HEK293 (cell line): ENCODE results near the gene PRADC1.

Experiments
- CTCF ChIA-PET: fragments of 350-600 bp; formaldehyde crosslinking; extraction: SDS; loops from one replicate; lab custom pipeline; 2021; ENCODE audit warnings: antibody characterized with exemption; lab: Yijun Ruan, JAX
- POLR2A ChIA-PET: fragments of 300-600 bp; formaldehyde crosslinking; extraction: SDS; loops from one replicate; lab custom pipeline; 2020; ENCODE audit warnings: antibody characterized with exemption, inconsistent platforms; lab: Yijun Ruan, JAX
- H3K27ac ChIP-seq: fragments of 200-500 bp; sonication (Bioruptor generic); 2 replicates; pipeline ENCODE4 v1.5.1; 2014; ENCODE audit warnings: low read depth, low read length, control low read depth, inconsistent platforms; ENCODE audit errors: extremely low read depth
- H3K36me3 ChIP-seq, 2 experiments: fragments of 200-500 bp in 1 of 2; sonication (Bioruptor generic) in 1 of 2; 1 replicate in 1 of 2; 2 replicates in 1 of 2; pipeline ENCODE4 v1.5.1; 2014 to 2017; ENCODE audit warnings: inconsistent platforms in 2 of 2, low read length in 2 of 2; ENCODE audit not compliant: control insufficient read depth in 2 of 2, insufficient read depth in 1 of 2
- H3K4me1 ChIP-seq: fragments of 200-500 bp; sonication (Bioruptor generic); 2 replicates; pipeline ENCODE4 v1.5.1; 2014; ENCODE audit warnings: mild to moderate bottlenecking, low read length, inconsistent platforms; ENCODE audit not compliant: control insufficient read depth, insufficient read depth
- H3K4me3 ChIP-seq: 2 replicates; pipeline ENCODE4 v1.5.1; 2011; ENCODE audit warnings: low read depth, mild to moderate bottlenecking, control low read depth, low read length, moderate library complexity
- H3K9me3 ChIP-seq: fragments of 200-500 bp; sonication (Bioruptor generic); 2 replicates; pipeline ENCODE4 v1.5.1; 2014; ENCODE audit warnings: low read depth, low read length, inconsistent platforms; ENCODE audit not compliant: control insufficient read depth, insufficient read depth
- AEBP2 ChIP-seq: fragments of 450-650 bp; formaldehyde crosslinking; IDR thresholded peaks from 2 replicates; pipeline ENCODE4 v1.5.1; 2016; ENCODE audit warnings: missing biosample characterization, missing genetic modification characterization, borderline replicate concordance
- BCL11B ChIP-seq: fragments of 450-650 bp; formaldehyde crosslinking; IDR thresholded peaks from 2 replicates; pipeline ENCODE4 v1.5.1; 2016; ENCODE audit warnings: low read depth, missing biosample characterization, missing genetic modification characterization
- MYNN ChIP-seq: fragments of 450-650 bp; formaldehyde crosslinking; IDR thresholded peaks from 2 replicates; pipeline ENCODE4 v1.5.1; 2016; ENCODE audit warnings: missing biosample characterization, missing genetic modification characterization, borderline replicate concordance
- REST ChIP-seq: fragments of 450-650 bp; formaldehyde crosslinking; IDR thresholded peaks from 2 replicates; pipeline ENCODE4 v1.5.1; 2016; ENCODE audit warnings: missing biosample characterization, missing genetic modification characterization
- YY2 ChIP-seq: fragments of 450-650 bp; formaldehyde crosslinking; IDR thresholded peaks from 2 replicates; pipeline ENCODE4 v1.5.1; 2016; ENCODE audit warnings: missing biosample characterization, missing genetic modification characterization
- ZNF146 ChIP-seq: fragments of 450-650 bp; formaldehyde crosslinking; IDR thresholded peaks from 2 replicates; pipeline ENCODE4 v1.5.1; 2016; ENCODE audit warnings: missing biosample characterization, missing genetic modification characterization
- ZNF169 ChIP-seq: fragments of 450-650 bp; formaldehyde crosslinking; IDR thresholded peaks from 2 replicates; pipeline ENCODE4 v1.5.1; 2016; ENCODE audit warnings: missing biosample characterization, missing genetic modification characterization
- ZNF175 ChIP-seq: fragments of 450-650 bp; formaldehyde crosslinking; IDR thresholded peaks from 2 replicates; pipeline ENCODE4 v1.5.1; 2016; ENCODE audit warnings: missing biosample characterization, missing genetic modification characterization
- ZNF211 ChIP-seq: fragments of 450-650 bp; formaldehyde crosslinking; IDR thresholded peaks from 2 replicates; pipeline ENCODE4 v1.5.1; 2016; ENCODE audit warnings: low read depth, missing biosample characterization, missing genetic modification characterization
- ZNF223 ChIP-seq: fragments of 450-650 bp; formaldehyde crosslinking; IDR thresholded peaks from 2 replicates; pipeline ENCODE4 v1.5.1; 2016; ENCODE audit warnings: missing biosample characterization, missing genetic modification characterization
- ZNF280C ChIP-seq: fragments of 450-650 bp; formaldehyde crosslinking; IDR thresholded peaks from 2 replicates; pipeline ENCODE4 v1.5.1; 2016; ENCODE audit warnings: missing biosample characterization, missing genetic modification characterization
- ZNF354C ChIP-seq: fragments of 450-650 bp; formaldehyde crosslinking; IDR thresholded peaks from 2 replicates; pipeline ENCODE4 v1.5.1; 2016; ENCODE audit warnings: missing biosample characterization, missing genetic modification characterization, low read depth, borderline replicate concordance
- ZNF404 ChIP-seq: fragments of 450-650 bp; formaldehyde crosslinking; IDR thresholded peaks from 2 replicates; pipeline ENCODE4 v1.5.1; 2017; ENCODE audit warnings: missing biosample characterization, missing genetic modification characterization
- ZNF48 ChIP-seq: fragments of 450-650 bp; formaldehyde crosslinking; IDR thresholded peaks from 2 replicates; pipeline ENCODE4 v1.5.1; 2016; ENCODE audit warnings: missing biosample characterization, missing genetic modification characterization
- ZNF626 ChIP-seq: fragments of 450-650 bp; sonication (Bioruptor Pico); formaldehyde crosslinking; IDR thresholded peaks from 2 replicates; pipeline ENCODE4 v1.5.1; 2018; ENCODE audit warnings: missing biosample characterization, missing genetic modification characterization, inconsistent platforms
- ZNF639 ChIP-seq: fragments of 450-650 bp; formaldehyde crosslinking; IDR thresholded peaks from 2 replicates; pipeline ENCODE4 v1.5.1; 2016; ENCODE audit warnings: missing biosample characterization, missing genetic modification characterization
- ZNF658 ChIP-seq: fragments of 450-650 bp; formaldehyde crosslinking; IDR thresholded peaks from 2 replicates; pipeline ENCODE4; 2016; ENCODE audit warnings: missing biosample characterization, missing genetic modification characterization
- ZNF692 ChIP-seq: fragments of 450-650 bp; formaldehyde crosslinking; IDR thresholded peaks from 2 replicates; pipeline ENCODE4 v1.5.1; 2016; ENCODE audit warnings: missing biosample characterization, missing genetic modification characterization

The PRADC1 gene

GRCh38 chr2:73266061-73266901, 33.2 kb upstream of the PRADC1 start:
- no peak overlapping the region for H3K4me3 ChIP-seq
- H3K9me3 ChIP-seq = no peaks in the 10 kb centered on the region
- CTCF ChIA-PET = no interaction called here
- H3K27ac ChIP-seq = no peak overlapping the region
- H3K4me1 ChIP-seq = peaks cover 4% of the 10 kb centered on the region; the same call in 1 of the 2 replicates
- POLR2A ChIA-PET = no interaction called here
- TF ChIP-seq ZNF354C (tag by site-specific recombination) = no peak
- TF ChIP-seq BCL11B (tag by site-specific recombination) = no peak
- TF ChIP-seq ZNF223 (tag by site-specific recombination) = no peak
- no peak for TF ChIP-seq ZNF211 (tag by site-specific recombination)
- no peak for TF ChIP-seq AEBP2 (tag by site-specific recombination)
- no peak for TF ChIP-seq ZNF658 (tag by site-specific recombination)
- no peak for TF ChIP-seq ZNF626
- no peak for TF ChIP-seq MYNN (tag by site-specific recombination)
- no peak for TF ChIP-seq ZNF404 (tag by site-specific recombination)
- TF ChIP-seq ZNF169 (tag by site-specific recombination) = no peak
- TF ChIP-seq ZNF146 = no peak
- H3K36me3 ChIP-seq = peaks cover 0 to 37% of the 10 kb centered on the region in 2 experiments; a peak in 2 of 3 replicates

GRCh38 chr2:73265298-73266060, 32.4 kb upstream of the PRADC1 start:
- CTCF ChIA-PET = no interaction called here
- Histone ChIP-seq H3K9me3 (no peaks in the 10 kb centered on the region), H3K4me1 (peaks cover 4% of the 10 kb centered on the region; the same call in 1 of the 2 replicates), H3K4me3 (no peak overlapping the region), H3K36me3 (peaks cover 0 to 37% of the 10 kb centered on the region in 2 experiments; a peak in 2 of 3 replicates), H3K27ac (no peak overlapping the region)
- POLR2A ChIA-PET = interaction anchor here (0.5 kb wide), 1 partner anchor 59 kb away, joined by 8 read pairs; no protein-coding TSS in a partner anchor
- TF ChIP-seq ZNF280C (tag by site-specific recombination) = no peak
- no peak for TF ChIP-seq REST (tag by site-specific recombination)
- no peak for TF ChIP-seq ZNF692 (tag by site-specific recombination)
- TF ChIP-seq YY2 = no peak
- TF ChIP-seq ZNF639 = no peak
- no peak for TF ChIP-seq ZNF175 (tag by site-specific recombination)
- TF ChIP-seq ZNF48 (tag by site-specific recombination) = no peak
